NCI-H1092 (cell line): ENCODE measurements around the gene GAR1.
"Not testable (repeated sequence)": the region's sequence is repeated elsewhere in the genome, so short reads cannot be mapped to it uniquely, and the experiment has no call there.

Experiments used
- DNase-seq: peaks from one replicate; lab custom pipeline; 2025; lab: John Stamatoyannopoulos, UW

Gene GAR1

DNA sequence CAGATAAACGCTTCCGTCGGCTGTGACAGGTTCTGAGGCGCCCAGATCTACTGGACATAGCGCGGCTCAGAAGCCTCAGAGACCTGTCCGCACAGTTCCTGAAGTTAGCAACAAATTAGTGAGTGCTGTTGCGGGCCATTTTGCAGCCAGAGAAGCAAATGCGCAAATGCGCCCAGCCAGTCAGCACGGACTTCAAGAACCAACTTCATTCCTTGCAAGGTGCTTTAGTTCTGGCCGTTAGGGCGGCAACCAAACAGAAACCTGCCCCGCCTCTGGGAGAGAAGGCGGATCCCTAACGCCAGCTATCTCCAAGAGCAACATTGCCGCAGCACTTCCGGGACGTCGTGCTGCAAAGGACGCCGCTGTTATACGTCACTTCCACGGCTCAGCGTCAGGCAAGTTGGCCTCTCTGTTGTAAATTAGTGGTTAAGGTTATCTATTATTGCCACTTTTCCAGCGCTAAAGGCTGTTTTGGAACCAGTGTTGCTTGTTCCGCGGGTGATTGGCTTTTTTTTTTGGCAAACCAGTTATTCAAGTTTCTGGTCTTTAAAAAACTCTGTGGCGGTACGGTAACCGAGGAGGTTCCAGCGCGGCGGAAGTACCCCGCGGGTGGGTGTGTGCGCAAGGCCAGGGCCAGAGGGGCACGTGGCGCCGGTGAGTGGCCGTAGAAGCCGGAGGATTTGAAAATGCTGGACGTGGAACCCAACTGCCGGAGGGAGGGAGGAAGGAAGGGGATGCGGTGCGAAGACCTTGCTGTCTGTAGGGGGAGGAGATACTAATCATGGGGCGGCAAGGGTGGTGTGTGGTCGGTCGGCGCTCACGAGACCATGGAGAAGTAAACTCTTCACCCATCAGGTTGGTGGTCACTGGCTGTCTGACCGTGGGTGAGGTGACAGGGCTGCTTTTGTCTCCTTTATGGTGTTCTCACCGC is at the start of gene GAR1:
GAR1 (plus strand) TSS at position 612 of the 931 bp plus-strand sequence. CDS start 403 bp downstream, outside the sequence.
- peak; percentile 86 for DNase-seq

DNA sequence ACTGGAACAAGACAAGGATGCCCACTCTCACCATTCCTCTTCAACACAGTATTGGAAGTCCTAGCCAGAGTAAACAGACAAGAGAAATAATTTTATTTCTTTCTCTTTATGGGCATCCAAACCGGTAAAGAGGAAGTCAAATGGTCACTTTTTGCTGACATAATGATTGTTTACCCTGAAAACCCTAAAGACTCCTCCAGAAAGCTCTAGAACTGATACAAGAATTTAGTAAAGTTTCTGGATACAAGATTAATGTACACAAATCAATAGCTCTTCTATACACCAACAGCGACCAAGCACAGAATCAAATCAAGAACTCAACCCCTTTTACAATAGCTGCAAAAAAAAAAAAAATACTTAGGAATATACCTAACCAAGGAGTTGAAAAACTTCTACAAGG is 33.5 kb upstream of the GAR1 start:
- DNase-seq: not testable (repeated sequence)

DNA sequence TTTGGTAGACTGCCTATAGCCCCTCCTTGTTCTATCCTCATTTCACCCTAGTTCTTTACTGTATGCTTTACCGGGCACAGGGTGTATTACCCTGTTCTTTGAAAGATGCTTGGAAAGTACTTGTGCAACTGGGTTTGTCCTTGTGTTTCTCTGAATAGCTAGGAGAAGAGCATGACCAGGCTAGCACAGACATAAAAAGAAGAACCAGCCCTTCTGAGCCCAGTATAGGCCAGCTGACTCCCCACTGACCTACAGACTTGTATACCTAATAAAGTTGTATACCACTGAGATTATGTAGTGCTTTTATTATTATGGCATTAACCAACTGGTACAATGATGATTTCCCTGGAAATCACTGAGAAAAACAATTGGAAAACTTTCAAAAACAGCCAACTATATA is 28.7 kb upstream of the GAR1 start:
- no peak for DNase-seq

GRCh38 chr4:109787807-109788206 is 27.8 kb upstream of the GAR1 start:
- no peak for DNase-seq

DNA sequence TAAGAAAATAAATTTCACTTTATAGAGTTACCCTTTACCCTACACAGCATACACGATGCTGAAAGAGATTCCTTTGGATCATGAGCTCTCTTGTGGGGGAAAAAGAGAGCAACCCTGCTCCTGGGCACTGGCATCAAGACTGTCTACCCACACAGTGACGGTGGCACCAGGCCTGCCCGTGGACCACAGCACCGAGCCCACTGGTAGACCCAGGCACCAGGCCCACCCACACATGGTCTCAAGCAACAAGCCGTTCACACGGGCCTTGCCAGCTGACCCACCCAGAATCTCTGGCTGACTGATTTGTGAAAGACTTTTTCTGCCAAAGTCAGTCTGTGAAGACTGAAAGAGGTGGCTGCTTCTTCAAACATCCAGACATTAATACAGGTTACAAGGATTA is 20.5 kb upstream of the GAR1 start:
- DNase-seq: no peak

- no peak for DNase-seq
These were observed 16.7 kb upstream of the GAR1 start for GRCh38 chr4:109798866-109799265.

DNA sequence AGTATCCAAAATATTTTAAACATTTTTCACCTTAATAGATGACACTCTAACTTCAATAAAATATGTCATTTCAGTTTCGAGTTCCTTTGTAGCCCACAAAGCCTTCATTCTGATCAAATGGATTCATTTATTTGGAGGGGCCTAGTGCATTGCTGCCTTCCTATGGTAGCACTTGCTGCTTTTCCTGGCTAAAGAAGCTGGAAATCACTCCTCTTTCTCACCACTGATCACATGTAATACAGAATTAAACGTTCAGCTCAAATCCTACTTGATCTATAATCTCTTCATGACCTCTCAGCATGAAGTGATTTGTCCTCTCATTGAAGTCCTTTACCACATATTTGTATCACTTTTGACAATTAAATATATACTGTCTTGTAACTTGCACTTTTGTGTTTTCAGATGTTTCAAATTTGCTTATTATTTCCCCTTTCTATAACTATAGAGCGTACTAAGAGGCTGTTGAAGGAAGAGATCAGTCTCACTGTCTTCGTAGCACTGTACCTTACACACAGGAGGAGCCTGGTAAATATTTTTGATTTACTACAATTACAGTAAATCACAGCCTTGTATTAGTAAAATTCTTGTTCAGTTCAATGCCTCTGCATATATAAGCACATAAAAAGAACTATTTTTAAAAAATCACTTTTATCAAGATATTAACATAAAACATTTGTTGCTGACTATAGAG is 14.3 kb upstream of the GAR1 start:
- no peak for DNase-seq

DNA sequence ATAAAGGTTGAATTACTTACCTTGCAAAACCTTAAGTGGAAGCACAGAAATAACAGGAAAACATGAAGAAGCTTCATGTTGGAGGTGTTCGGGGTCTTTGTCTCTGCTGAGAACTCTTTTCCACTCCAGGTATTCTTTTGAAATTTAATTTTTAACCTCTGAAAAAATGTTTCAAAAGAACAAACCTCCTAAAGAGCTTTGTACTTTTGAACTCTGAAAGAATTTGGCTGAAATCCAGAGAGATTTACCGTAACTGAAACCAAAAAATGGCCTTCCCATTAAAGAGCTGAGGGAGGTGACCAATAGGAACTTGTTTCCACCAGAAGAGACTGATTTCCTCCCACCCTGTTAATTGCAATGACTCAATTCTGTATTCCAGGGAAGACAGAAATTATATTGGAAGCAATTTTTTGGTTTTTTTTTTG is 13.7 kb upstream of the GAR1 start, which contains the start of gene CFI:
CFI (minus strand) TSS at position 105 of the 425 bp plus-strand sequence; CDS start at position 77, 28 bp downstream.
- no peak for DNase-seq

GRCh38 chr4:109803924-109804571 is 11.5 kb upstream of the GAR1 start:
- peak; percentile 12 for DNase-seq

DNA sequence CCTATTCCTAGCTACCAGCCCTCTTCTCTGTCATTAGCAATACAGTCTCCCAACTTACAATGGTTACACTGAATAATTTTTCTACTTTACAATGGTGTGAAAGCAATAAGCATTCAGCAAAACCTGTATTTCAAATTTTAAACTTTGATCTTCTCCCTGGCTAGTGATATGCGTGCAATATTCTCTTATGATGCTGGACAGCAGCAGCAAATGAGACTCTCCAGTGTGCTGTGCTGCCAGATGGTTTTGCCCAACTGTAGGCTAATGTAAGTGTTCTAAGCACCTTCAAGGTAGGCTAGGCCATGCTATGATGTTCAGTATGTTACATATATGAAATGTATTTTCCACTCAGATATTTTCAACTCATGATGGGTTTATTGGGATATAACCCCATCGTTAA is 5.9 kb upstream of the GAR1 start:
- DNase-seq: no peak

DNA sequence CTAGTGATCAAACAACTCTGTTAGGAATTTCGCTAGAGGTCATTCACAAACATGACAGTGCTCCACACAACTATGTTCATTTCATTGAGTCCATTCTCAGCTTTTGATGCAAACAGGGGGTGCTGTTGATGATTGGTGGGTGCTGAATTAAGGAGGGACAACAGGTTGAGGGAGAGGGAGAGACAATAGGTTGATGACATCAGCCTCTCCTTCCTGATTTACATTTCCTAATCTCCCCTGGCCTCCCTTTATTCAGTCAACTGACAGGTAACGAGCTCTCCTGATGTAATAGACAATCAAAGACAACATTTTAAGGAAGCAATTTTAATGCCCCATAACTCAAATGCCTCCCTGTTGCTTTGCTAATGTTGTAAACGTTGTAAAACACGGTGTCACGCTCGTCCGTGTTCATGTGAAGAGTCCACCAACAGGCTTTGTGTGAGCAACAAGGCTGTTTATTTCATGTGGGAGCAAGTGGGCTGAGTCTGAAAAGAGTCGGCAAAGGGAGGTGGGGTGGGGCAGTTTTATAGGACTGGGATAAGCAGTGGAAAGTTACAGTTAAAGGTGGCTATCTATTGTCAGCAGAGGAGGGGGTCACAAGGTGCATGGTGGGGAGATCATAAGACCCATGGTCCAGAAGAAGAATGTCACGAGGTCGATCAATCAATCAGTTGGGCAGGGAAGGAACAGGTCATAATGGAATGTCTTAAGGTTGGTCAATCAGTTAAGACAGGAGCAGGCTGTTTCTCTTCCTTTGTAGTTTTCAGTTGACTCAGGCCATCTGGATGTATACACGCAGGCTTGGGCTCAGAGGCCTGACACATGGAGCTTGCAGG is 4.8 kb upstream of the GAR1 start:
- DNase-seq: no peak

DNA sequence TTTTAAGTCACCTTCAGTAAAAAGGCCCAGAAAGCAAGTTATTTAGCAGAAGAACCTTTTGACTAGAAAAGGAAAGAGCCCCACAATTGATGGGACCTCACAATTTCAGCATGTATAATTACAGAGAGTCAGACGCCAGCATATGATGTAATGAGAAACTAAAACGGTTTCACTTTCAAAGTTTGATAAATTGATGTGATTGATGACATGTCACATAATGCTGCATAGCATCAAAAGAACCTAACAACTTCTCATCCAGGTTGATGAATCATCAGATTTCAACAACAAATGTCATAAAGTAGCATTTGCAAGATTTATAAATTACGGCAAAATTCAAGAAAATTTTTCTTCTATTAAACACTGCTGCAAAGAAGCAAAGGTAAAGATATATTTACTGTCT is 3.9 kb upstream of the GAR1 start:
- no peak for DNase-seq

DNA sequence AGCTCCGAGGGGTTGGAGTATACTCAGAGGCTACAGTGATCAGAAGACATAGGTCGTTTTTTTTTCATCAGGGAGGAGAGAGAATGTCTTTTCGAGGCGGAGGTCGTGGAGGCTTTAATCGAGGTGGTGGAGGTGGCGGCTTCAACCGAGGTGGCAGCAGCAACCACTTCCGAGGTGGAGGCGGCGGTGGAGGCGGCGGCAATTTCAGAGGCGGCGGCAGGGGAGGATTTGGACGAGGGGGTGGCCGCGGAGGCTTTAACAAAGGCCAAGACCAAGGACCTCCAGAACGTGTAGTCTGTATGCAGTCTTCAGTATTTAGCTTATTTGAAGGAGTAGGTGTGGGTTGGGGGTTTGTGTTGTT is 500 bp downstream of the GAR1 start:
- DNase-seq: no peak

DNA sequence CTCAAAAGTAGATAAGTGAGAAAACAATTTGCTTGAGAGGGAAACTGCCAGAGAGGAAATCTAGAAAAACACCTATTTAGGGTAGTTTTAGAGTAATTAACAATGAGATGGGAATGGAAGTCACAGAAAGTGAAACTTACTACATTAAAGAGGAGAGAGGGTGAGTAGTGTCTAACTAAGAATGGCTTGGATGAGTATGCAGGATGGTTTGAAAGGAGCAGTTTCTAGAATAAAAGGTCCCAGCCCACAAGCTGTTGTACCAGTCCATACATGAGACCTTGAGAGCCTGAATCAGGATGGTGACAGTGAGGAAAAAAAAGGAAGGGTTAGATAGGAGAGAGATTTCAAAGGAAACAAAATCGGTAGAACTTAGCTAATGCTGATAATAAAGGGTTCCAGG is 1.3 kb downstream of the GAR1 start:
- DNase-seq: no peak

DNA sequence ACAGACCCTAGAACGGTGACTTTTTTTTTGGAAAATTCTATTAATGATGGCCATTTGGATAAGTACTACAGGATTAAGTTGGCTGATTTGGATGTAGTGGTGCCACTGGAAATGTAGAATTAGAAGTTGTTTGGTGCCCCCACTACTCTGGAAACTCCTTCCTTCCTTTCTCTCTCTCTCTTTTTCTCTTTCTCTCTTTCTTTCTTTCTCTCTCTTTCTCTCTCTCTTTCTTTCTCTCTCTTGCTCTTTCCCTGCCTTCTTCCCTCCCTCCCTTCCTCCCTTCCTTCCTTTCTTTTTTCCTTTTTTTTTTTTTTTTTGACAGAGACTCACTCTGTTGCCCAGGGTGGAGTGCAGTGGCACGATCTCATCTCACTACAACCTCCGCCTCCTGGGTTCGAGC is 2.7 kb downstream of the GAR1 start:
- DNase-seq: no peak

- no peak for DNase-seq
These were observed 5.0 kb downstream of the GAR1 start for GRCh38 chr4:109820563-109820962.

- no peak for DNase-seq
These were observed 5.6 kb downstream of the GAR1 start for GRCh38 chr4:109821185-109821584.

DNA sequence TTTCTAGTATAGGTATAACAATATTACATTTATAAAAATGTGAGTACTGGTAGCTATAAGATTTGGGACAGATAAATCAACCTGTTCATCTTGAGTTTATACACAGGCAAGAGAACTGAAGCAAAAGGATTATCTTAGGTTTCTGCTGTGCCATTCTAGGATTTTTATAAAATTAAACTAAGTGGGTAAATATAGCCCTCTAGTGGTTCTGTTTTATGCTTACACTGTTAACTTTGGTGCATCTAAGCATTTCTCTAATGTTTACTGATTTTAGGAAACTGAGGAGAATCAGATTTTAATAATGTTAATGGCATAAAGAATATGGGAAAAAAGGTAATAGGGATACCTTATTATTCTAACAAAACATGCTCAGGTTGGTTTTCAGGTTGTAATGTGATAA is 11.2 kb downstream of the GAR1 start:
- no peak for DNase-seq

DNA sequence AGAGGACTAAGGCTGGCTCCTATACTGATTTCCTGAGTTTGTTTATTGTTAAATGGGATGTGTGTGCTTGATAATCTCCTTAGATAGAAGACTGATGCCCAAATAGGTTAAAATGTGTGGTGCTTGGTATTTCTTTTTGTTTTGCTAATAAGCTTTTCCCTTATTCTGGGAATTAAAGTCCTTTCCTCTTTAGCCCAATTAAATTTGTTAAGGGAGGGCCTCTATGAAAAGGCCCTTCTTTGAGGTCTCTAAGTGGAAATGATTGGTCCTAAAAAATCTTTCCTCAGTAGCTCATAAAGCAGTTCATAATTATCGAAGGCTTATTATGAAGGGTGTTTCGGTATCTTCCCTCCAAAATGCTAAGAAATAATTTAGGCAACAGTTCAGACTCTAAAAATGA is 12.1 kb downstream of the GAR1 start, which contains the start of gene RRH:
RRH (plus strand) TSS at position 301 of the 400 bp plus-strand sequence; CDS start at position 357, 56 bp downstream.
- no peak for DNase-seq

DNA sequence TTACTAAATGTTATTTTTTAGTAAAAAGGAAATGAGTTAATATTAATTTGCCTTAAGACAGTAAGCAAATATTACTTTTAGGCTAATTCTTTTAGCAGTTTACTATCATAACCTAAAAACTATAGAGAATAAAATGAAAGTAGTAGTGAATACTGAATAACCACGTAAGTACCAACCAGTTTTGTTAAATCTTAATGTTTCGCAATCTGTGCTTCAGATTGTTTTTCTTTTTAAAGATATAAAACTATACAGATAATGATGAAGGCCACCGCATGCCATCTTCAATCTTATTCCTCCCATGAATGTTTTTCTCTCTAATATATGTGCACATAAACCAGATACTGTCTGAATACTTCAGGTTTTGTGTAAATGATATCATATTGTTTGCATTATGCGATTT is 18.2 kb downstream of the GAR1 start:
- no peak for DNase-seq

- DNase-seq: no peak
These were observed 21.4 kb downstream of the GAR1 start for GRCh38 chr4:109836985-109837384.
